ENCODE results near the gene PPP1R26.

The PPP1R26 gene

DNA sequence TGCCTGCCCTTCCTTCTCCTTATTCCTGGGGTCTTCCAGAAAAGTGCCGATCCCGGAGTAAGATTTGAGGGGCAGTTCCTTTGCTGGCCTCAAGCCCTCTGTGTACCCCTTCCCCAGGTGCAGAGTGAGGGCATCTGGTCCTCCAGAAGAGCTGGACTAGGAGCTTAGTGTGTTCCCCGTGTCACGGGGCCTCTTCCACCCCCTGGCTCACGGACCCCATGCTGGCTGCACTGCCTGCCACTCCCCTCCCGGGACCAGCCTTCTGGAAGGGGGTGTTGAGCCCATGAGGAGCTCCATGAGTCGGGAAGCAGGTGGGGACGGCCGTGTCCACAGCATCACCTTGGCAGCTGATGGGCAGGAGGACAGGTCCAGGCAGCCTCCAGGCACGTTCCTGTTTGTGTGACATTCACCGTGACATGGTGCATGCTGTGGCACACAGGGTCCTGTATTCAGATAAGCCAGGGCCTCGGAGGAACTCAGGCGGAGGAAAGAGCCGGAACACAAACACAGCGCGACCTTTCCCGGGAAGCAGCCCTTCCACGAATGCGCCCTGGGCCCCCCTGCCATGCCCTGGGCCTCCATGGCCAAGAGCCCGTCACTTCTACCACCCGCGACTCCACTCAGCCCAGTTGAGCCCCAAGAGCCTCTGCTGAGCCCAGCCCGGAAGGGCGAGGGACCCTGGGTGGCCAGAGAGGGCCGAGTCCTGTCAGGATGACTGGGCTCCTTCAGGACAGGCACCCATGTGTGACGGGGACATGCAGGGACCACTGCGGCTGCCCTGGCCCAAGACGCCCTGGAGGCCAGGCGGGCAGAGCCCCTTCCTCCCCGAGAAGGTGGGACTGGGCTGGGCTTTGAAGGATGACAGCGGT lies 35.7 kb downstream of the PPP1R26 start:
- no peak for TF ChIP-seq CTCF (IDR thresholded peaks at IDR 0.05; ENCODE audit: insufficient read depth, low read depth, low read length, missing control alignments)
- no peak for DNase-seq (ENCODE audit: low read depth)
- no peak overlapping the region for H3K4me3 ChIP-seq (ENCODE audit: low read depth, low read length)

- TF ChIP-seq CTCF (IDR thresholded peaks at IDR 0.05; ENCODE audit: insufficient read depth, low read depth, low read length, missing control alignments) = no peak
- H3K4me3 ChIP-seq (ENCODE audit: low read depth, low read length) = no peak overlapping the region
- no peak for DNase-seq (ENCODE audit: low read depth)
These were observed 36.7 kb downstream of the PPP1R26 start for GRCh38 chr9:135516132-135516860.

DNA sequence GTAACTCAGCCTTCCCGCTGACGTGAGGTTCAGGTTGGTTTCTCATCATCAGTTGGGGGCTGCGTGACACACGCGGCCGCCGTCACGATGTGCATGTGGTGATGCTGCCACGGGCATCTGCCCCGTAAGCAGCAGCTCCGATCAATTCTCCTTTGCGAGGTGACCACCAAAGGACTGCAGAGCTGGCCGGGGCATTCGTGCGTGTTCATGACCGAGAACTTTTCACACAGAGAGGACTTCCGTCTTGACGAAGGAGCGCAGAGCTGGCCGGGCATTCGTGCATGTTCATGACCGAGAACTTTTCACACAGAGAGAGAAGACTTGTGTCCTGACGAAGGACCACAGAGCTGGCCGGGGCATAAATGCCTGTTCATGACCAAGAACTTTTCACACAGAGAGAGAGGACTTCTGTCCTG lies 37.8 kb downstream of the PPP1R26 start:
- no peak for TF ChIP-seq CTCF (IDR thresholded peaks at IDR 0.05; ENCODE audit: insufficient read depth, low read depth, low read length, missing control alignments)
- H3K4me3 ChIP-seq (ENCODE audit: low read depth, low read length) = no peak overlapping the region
- no peak for DNase-seq (ENCODE audit: low read depth)

- H3K4me3 ChIP-seq (ENCODE audit: low read depth, low read length) = no peak overlapping the region
- no peak for TF ChIP-seq CTCF (IDR thresholded peaks at IDR 0.05; ENCODE audit: insufficient read depth, low read depth, low read length, missing control alignments)
- DNase-seq (ENCODE audit: low read depth) = no peak
These were observed 39.8 kb downstream of the PPP1R26 start for GRCh38 chr9:135519179-135519971.

DNA sequence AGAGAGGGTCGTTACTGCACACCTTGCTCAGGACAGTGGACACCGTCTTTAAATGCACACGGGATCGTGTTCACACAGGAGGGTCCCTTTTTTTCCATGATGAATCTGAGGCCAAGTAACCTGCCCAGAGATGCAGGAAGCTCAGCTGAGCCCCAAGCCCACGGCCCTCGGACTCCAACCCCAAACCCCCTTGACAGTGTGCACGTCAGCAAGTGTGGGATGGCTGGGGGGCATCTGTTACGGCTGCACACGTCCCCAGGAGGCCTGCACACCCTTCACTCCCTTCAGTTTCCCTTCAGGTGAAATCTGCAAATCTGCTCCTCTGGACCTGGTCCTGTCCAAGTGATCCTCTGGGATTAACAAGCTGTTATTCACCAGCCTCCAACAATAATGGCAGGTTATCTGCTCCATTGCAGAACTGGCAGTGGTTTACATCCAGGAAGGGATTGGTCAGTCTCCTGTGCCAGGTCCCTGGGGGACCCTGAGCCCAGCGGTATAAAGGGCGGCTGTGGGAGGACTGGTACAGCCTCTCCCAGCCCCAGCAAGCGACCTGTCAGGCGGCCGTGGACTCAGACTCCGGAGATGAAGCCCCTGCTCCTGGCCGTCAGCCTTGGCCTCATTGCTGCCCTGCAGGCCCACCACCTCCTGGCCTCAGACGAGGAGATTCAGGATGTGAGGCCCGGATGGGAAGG lies 41.5 kb downstream of the PPP1R26 start, which contains the start of gene LCN1:
LCN1 (plus strand) TSS at position 525 of the 692 bp plus-strand sequence; CDS start at position 583, 58 bp downstream.
- H3K4me3 ChIP-seq (ENCODE audit: low read depth, low read length) = no peak within 1 kb of the TSS
- DNase-seq (ENCODE audit: low read depth) = no peak
- no peak for TF ChIP-seq CTCF (IDR thresholded peaks at IDR 0.05; ENCODE audit: insufficient read depth, low read depth, low read length, missing control alignments)

DNA sequence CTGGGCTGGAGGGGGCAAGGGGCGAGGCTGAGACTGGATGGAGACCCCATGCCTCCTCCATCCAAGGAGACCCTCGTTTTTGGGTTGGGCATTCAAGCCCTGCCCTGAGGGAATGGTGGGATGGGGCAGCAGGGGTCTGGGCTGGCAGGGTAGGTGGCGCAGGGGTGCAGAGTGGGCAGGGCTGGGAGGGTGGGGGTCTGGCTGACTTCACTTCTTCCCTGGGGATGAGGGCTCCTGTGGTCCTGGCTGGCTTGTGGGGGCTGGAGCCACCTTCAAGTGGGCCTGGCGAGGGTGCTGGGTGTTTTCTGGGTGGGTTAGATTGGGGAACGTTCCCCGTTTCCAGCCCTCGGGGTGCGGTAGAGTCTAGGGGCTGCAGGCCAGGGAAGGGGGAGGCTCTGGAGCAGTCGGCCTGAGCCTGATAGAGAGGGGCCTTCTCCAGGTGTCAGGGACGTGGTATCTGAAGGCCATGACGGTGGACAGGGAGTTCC lies 42.1 kb downstream of the PPP1R26 start:
- DNase-seq (ENCODE audit: low read depth) = no peak
- no peak overlapping the region for H3K4me3 ChIP-seq (ENCODE audit: low read depth, low read length)
- TF ChIP-seq CTCF (IDR thresholded peaks at IDR 0.05; ENCODE audit: insufficient read depth, low read depth, low read length, missing control alignments) = no peak
